HAP-1 (cell line): ENCODE measurements around the gene TCAIM.
"Not testable (repeated sequence)": the region's sequence is repeated elsewhere in the genome, so short reads cannot be mapped to it uniquely, and the experiment has no call there.

Experiments
- DNase-seq, 2 experiments: peaks; one replicate each; pipeline ENCODE4 v3.0.0-alpha.2; 2016 to 2020; ENCODE audit warnings: low spot score in 2 of 2
- H3K27me3 ChIP-seq: fragments of 250-450 bp; sonication (Bioruptor Pico); 2 replicates; pipeline ENCODE4 v1.5.1; 2020; ENCODE audit warnings: low read depth, mild to moderate bottlenecking, moderate library complexity
- H3K36me3 ChIP-seq: fragments of 250-450 bp; sonication (Bioruptor Pico); replicated peaks from 2 replicates; pipeline ENCODE4 v1.5.1; 2020; ENCODE audit warnings: mild to moderate bottlenecking
- H3K4me1 ChIP-seq: fragments of 250-450 bp; sonication (Bioruptor Pico); 2 replicates; pipeline ENCODE4 v1.5.1; 2020; ENCODE audit warnings: mild to moderate bottlenecking
- H3K4me3 ChIP-seq: fragments of 250-450 bp; sonication (Bioruptor Pico); 2 replicates; pipeline ENCODE4 v1.5.1; 2020; ENCODE audit warnings: mild to moderate bottlenecking, moderate library complexity
- H3K9me3 ChIP-seq: fragments of 250-450 bp; sonication (Bioruptor Pico); 2 replicates; pipeline ENCODE4 v1.5.1; 2020; ENCODE audit warnings: mild to moderate bottlenecking, moderate library complexity
- in situ Hi-C: fragments of 300-500 bp; cut with MboI; formaldehyde crosslinking; loops from 3 replicates; pipeline ENCODE4 v1.14.3; 2020; ENCODE audit warnings: low sequenced_read_pairs, inconsistent platforms, mixed read lengths

The TCAIM gene

DNA sequence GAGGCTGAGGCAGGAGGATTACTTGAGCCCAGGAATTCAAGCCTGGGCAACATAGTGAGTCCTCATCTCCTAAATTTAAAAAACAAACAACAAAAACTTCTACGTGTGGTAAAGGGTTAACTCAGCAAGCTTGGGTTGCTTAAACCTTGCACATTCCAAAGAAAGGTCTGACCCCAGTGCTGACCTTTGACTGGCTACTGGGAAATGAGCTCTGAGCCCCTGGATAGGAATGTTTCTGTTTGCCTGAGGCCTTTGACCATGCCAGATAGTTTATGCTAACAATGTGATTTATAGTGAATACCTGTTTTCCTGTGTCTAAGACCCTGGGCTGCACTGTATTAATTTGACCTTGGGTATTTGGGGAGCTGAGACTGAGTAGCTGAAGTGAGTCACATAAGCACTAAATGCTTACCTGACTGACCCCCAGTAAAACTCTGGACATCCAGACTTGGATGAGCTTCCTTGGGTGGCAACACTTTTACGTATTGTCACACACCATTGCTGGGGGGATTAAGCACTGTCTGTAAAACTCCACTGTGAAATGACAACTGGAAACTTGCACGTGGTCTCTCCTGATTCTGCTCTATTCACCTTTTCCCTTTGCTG is 20.7 kb downstream of the TCAIM start:
- H3K4me1 ChIP-seq: peaks cover 38% of the 10 kb centered on the region

DNA sequence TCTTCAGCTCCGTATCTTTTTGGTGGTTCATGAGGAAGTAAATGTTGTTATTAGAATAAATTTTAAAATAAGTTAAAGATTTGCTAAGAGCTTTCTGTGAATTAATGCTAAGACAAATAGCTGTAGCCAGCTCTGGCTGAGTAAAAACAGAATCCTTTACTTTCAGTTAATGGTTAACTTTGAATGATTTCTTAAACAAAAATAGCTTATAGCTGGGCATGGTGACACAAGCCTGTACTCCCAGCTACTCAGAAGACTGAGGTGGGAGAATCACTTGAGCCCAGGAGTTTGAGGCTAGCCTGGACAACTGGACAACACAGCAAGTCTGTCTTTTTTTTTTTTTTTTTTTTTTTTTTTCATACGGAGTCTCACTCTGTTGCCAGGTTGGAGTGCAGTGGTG is 25.0 kb downstream of the TCAIM start:
- no peak overlapping the region for H3K4me3 ChIP-seq
- H3K4me1 ChIP-seq: peaks cover 21% of the 10 kb centered on the region
- H3K27me3 ChIP-seq: no peaks in the 10 kb centered on the region
- no peaks in the 10 kb centered on the region for H3K9me3 ChIP-seq
- H3K36me3 ChIP-seq: no peaks in the 10 kb centered on the region
- DNase-seq: no peak
- in situ Hi-C loops: no loop called here

More for the DNA sequence above, 20.7 kb downstream of the TCAIM start:
- no peaks in the 10 kb centered on the region for H3K27me3 ChIP-seq
- in situ Hi-C loops: no loop called here
- peak; percentile 59 to 61 for DNase-seq
- no peaks in the 10 kb centered on the region for H3K36me3 ChIP-seq
- H3K9me3 ChIP-seq: no peaks in the 10 kb centered on the region
- H3K4me3 ChIP-seq: no peak overlapping the region

DNA sequence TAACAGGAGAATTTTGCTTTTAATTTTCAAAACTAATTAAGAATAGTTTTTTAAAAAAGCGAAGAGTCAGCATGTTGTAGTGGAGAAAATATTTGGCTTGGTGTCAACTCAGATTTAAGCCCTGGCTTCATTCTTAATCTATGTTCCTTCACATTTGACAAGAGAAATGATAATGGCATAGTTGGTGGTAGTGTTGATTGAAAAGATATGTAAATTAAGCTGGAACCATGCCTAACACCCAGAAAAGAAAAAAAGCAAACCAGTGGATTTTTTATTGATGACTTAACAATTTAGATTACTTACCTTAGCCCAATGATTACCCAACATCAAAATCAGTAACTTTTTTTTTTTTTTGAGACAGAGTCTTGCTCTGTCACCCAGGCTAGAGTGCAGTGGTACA is 27.4 kb downstream of the TCAIM start:
- Histone ChIP-seq H3K36me3 (no peaks in the 10 kb centered on the region), H3K4me1 (peaks cover 8% of the 10 kb centered on the region; the same call in 1 of the 2 replicates), H3K9me3 (no peaks in the 10 kb centered on the region), H3K27me3 (no peaks in the 10 kb centered on the region), H3K4me3 (no peak overlapping the region)
- in situ Hi-C loops: no loop called here
- peak in 1 of 2 experiments; percentile 68 for DNase-seq

DNA sequence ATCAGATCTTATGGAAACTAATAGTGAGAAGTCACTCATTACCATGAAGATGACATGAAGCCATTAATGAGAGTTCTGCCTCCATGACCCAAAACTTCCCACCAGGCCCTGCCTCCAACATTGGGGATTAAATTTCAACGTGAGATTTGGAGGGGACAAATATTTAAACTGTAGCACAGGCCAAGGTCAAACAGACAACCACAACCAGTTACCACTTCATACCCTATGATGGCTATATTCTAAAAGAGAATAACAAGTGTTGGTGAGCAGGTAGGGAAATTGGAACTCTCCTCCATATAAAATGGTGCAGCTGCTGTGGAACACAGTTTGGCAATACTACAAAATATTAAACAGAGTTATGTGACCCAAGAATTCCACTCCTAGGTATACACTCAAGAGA is 36.9 kb downstream of the TCAIM start:
- no peaks in the 10 kb centered on the region for H3K4me1 ChIP-seq
- H3K36me3 ChIP-seq: no peaks in the 10 kb centered on the region
- no peak overlapping the region for H3K4me3 ChIP-seq

DNA sequence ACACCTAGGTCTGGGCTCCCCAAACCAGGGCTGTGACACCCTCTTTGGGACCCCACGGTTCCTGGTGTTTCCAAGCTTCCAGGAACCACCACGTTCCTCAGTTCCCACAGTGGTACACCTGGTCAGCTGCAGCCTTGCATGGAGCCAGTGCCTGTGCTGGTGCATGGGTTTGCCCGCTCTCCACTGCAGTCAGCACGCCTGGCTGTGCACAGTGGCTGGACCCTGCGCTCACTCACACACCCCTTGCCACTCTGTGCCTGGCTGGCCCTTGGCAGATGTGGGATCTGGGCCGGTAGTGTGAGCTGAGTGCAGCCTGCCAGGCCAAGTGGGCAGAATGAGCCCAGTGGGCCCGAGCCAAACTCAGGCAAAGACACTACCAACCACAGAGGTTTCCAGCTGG is 48.8 kb downstream of the TCAIM start:
- in situ Hi-C loops: no loop called here
- Histone ChIP-seq H3K4me3 (no peak overlapping the region), H3K9me3 (0 out of 2 replicates have a peak, but pooled peaks cover 3% of the 10 kb centered on the region)

More for the DNA sequence above, 36.9 kb downstream of the TCAIM start:
- H3K9me3 ChIP-seq: no peaks in the 10 kb centered on the region
- no peaks in the 10 kb centered on the region for H3K27me3 ChIP-seq
- in situ Hi-C loops: no loop called here
- no peak for DNase-seq

DNA sequence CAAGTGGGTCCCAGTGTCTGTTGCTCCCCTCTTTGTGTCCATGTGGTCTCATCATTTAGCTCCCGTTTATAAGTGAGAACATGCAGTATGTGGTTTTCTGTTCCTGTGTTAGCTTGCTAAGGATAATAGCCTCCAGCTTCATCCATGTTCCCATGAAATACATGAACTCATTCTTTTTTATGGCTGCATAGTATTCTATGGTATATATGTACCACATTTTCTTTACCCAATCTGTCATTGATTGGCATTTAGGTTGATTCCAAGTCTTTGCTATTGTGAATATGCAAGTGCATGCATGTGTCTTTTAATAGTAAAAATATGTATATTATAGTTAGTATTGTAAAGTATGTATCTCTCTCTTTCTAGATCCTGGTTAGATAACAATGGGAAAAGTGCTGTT is 53.9 kb downstream of the TCAIM start:
- H3K27me3 ChIP-seq: no peaks in the 10 kb centered on the region
- DNase-seq: no peak
- in situ Hi-C loops: no loop called here
- H3K4me3 ChIP-seq: no peak overlapping the region
- peaks cover 9% of the 10 kb centered on the region for H3K4me1 ChIP-seq
- no peaks in the 10 kb centered on the region for H3K36me3 ChIP-seq
- H3K9me3 ChIP-seq: 0 out of 2 replicates have a peak, but pooled peaks cover 2% of the 10 kb centered on the region

More for the DNA sequence above, 48.8 kb downstream of the TCAIM start:
- no peak for DNase-seq
- H3K4me1 ChIP-seq: no peaks in the 10 kb centered on the region
- H3K36me3 ChIP-seq: no peaks in the 10 kb centered on the region
- no peaks in the 10 kb centered on the region; the same call in 1 of the 2 replicates for H3K27me3 ChIP-seq

DNA sequence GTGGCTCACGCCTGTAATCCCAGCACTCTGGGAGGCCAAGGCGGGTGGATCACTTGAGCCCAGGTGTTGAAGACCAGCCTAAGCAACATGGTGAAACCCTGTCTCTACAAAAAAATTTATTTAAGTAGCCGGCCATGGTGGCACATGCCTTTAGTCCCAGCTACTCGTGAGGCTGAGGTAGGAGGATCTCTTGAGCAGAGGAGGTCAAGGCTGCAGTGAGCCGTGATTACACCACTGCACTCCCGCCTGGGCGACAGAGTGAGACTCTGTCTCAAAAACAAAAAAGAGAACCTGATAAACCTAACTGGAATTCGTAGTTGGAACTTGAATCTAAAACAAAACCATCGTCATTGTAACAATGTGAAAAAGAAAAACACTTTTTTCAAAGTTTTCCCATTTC is 57.1 kb downstream of the TCAIM start:
- no peak for DNase-seq
- Histone ChIP-seq H3K27me3 (no peaks in the 10 kb centered on the region), H3K36me3 (no peaks in the 10 kb centered on the region)

DNA sequence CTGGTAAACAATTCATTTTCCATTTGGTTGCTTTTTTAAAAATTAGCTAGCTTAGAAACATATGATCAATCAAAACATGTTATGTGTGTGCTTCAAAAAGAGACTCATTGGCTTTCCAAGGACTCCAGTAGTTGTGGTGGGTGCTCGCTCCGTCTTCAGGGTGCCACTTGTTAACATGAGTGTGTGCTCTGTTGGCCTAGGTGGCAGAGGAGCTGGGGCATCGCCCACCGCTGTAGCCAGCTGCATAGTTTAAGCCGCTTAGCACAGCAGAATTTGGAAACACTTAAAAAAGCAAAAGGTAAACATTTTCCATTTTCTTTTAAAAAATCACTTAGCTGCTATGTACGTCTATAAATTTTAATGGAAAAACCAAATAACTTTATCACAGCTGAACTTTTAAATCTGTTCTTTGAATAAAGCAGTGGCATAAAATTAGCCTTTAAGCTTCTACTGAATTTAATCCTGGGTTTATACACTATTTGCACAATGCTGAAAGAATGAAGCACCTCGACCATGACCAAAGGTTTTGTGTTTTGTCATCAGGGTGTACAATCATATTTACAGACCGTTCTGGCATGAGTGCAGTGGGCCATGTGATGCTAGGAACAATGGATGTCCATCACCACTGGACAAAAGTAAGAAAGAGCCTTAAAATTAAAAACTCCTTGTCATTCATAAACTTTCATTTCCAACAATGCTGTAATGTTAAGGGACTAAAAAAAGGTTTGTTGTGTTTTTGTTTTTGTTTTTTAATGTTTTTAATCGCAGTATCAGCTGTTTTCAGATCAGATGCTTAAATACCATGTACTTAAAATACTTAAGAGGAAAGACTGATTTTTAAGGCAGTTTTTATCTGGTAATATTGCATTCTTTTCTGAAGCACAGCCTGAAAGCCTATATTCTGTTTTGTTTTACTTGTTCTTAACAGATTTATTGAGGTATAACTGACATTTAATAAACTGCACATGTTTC is 57.9 kb downstream of the TCAIM start:
- in situ Hi-C loops: no loop called here
- DNase-seq: peak; percentile 59 to 81

More for the DNA sequence above, 57.1 kb downstream of the TCAIM start:
- Histone ChIP-seq H3K4me3 (no peak overlapping the region), H3K4me1 (peaks cover 9% of the 10 kb centered on the region), H3K9me3 (no peaks in the 10 kb centered on the region)
- in situ Hi-C loops: no loop called here

DNA sequence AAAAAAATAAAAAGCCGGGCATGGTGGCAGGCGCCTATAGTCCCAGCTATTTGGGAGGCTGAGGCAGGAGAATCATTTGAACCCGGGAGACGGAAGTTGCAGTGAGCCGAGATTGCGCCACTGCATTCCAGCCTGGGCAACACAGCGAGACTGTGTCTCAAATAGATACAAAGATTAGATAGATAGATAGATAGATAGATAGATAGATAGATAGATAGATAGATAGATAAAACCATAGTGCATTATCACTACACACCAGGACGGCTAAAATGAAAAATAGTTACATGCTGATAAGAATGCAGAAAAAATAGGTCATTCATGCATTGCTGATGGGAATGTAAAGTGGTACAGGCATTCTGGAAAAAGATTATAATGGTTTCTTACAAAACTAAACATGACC is 59.7 kb downstream of the TCAIM start:
- H3K4me1 ChIP-seq, in situ Hi-C loops, H3K9me3 ChIP-seq, DNase-seq, H3K36me3 ChIP-seq, H3K27me3 ChIP-seq, H3K4me3 ChIP-seq: not testable (repeated sequence)

More for the DNA sequence above, 57.9 kb downstream of the TCAIM start:
- H3K4me1 ChIP-seq: peaks cover 9% of the 10 kb centered on the region
- H3K9me3 ChIP-seq: no peaks in the 10 kb centered on the region
- H3K4me3 ChIP-seq: no peak overlapping the region
- H3K36me3 ChIP-seq: no peaks in the 10 kb centered on the region; the same call in 1 of the 2 replicates
- no peaks in the 10 kb centered on the region for H3K27me3 ChIP-seq

DNA sequence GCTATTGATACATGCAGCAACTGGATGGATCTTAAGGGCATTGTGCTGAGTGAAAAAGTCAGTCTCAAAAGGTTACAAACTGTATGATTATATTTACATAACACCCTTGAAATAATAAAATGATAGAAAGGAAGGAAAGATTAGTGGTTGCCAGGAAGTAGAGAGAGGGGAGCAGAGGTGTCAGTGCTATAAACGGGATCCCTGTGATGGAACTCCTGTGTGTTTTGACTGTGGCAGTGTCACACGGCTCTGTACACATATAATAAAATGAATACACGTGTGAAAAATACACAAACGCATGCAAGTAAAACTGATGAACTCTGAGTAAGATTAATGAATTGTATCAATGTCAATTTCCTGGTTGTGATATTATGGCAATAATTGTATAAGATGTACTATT is 60.3 kb downstream of the TCAIM start:
- no peak for DNase-seq
- Histone ChIP-seq H3K36me3 (no peaks in the 10 kb centered on the region; the same call in 1 of the 2 replicates), H3K27me3 (no peaks in the 10 kb centered on the region), H3K9me3 (no peaks in the 10 kb centered on the region), H3K4me3 (no peak overlapping the region), H3K4me1 (peaks cover 9% of the 10 kb centered on the region)
- in situ Hi-C loops: no loop called here

DNA sequence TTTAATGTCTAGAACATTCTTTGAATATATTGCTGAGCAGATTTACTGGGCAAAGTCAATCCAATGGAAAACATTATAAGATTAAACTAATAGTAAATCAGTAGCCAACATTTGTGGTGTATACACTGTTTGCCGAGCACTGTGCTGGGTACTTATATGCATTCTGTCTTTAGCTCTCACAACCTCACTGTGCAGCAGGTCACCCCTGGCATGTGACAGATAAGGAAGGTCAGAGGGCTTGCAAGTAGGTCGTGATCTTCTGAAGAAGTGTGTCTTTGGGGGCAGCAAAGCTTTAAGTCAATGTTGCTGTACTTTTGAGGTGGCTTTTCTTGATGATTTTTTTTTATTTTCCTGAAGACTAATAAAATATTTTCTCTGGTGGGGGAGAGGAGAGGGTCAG is 62.2 kb downstream of the TCAIM start:
- H3K4me3 ChIP-seq: no peak overlapping the region
- in situ Hi-C loops: no loop called here

DNA sequence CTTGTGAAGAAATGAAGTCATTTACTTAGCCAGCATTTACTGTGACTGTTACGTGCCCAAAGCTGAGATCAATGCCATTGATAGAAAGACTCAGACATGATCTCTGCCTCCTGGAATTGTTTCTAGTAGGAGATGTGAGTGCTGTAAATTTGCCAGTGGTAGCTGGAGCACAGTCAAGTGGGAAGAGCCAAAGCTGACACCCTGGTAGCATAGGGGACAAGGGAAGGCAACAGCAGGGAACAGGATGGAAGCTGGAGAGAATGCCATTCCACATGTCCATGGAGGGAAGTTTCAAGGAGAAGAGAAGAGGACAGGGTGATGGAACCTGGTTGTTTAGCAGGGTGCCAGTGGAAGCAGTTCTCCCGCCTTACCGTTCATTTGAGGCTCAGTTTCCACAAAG is 64.0 kb downstream of the TCAIM start:
- H3K27me3 ChIP-seq: no peaks in the 10 kb centered on the region
- H3K36me3 ChIP-seq: no peaks in the 10 kb centered on the region; the same call in 1 of the 2 replicates
- no peak for DNase-seq
- no peak overlapping the region for H3K4me3 ChIP-seq
- H3K9me3 ChIP-seq: no peaks in the 10 kb centered on the region
- in situ Hi-C loops: no loop called here
- H3K4me1 ChIP-seq: no peaks in the 10 kb centered on the region

More for the DNA sequence above, 62.2 kb downstream of the TCAIM start:
- no peaks in the 10 kb centered on the region; the same call in 1 of the 2 replicates for H3K36me3 ChIP-seq
- H3K9me3 ChIP-seq: no peaks in the 10 kb centered on the region
- H3K4me1 ChIP-seq: peaks cover 9% of the 10 kb centered on the region
- DNase-seq: no peak
- no peaks in the 10 kb centered on the region for H3K27me3 ChIP-seq

DNA sequence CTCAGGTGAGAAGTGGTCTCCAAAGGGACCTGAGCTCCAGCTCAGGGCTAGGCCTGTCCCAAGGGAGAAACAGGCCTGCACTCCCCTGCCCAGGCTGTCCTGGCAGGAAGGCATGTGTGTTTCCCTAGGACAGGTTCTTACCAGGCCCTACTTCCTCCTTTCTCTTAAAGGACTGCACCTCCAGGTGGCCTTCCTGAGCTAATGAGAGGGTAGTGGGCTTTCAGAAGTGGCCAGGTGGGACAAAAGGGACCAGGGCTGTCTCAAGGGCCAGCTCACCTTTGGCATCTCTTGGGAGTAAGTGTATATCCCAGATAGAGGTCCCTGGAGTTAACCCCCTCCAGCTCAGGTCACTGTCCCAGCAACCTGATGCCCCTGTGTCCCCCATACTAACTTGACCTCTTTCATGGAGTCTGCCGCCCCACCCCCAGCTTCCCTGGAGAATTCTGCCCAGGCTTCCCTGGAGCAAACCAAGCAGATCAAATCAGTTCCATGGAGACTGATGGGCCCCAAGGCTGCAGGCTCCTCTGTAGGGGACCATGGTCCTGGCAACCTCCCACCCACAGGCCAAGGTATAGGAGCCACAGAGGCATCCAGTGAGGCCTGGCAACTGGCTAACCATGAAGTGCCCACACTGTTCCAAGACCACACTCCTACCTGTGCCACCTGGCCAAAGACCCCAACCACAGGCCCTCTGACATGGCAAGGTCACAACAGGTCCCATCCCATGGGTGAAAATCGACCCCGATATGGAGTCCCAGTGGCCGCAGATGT is 71.3 kb downstream of the TCAIM start:
- Histone ChIP-seq H3K4me1 (no peaks in the 10 kb centered on the region), H3K4me3 (no peak overlapping the region), H3K9me3 (no peaks in the 10 kb centered on the region), H3K27me3 (no peaks in the 10 kb centered on the region), H3K36me3 (no peaks in the 10 kb centered on the region)
- in situ Hi-C loops: no loop called here
- no peak for DNase-seq
